ENCODE data around the gene LINGO3.
A peak's percentile ranks its signal among the peaks of the same experiment; 100 is the strongest.
"Not testable (repeated sequence)": the region's sequence is repeated elsewhere in the genome, so short reads cannot be mapped to it uniquely, and the experiment has no call there.

LINGO3 gene

GRCh38 chr19:2308114-2308556, at the start of gene LINGO3:
Gene LINGO3 (minus strand): TSS chr19:2308154. CDS start chr19:2291776, 16,378 bp downstream.
- Mint-ChIP-seq H3K27me3 (peaks cover 61% of the 10 kb centered on the region), H3K9me3 (peaks cover 2% of the 10 kb centered on the region), H3K4me3 (peak within 1 kb of the TSS; percentile 63), H3K36me3 (no peaks in the 10 kb centered on the region), H3K27ac (peak within 1 kb of the TSS; percentile 24), H3K4me1 (peaks cover 44% of the 10 kb centered on the region)
- ATAC-seq = no peak

GRCh38 chr19:2356036-2356646, 48.2 kb upstream of the LINGO3 start:
- no peak for ATAC-seq
- no peak overlapping the region for H3K4me3 Mint-ChIP-seq
- peaks cover 16% of the 10 kb centered on the region for H3K36me3 Mint-ChIP-seq
- peaks cover 6% of the 10 kb centered on the region for H3K4me1 Mint-ChIP-seq
- peaks cover 9% of the 10 kb centered on the region for H3K27me3 Mint-ChIP-seq
- peaks cover 11% of the 10 kb centered on the region for H3K9me3 Mint-ChIP-seq
- H3K27ac Mint-ChIP-seq = no peak overlapping the region

GRCh38 chr19:2355168-2356035, 47.4 kb upstream of the LINGO3 start:
- H3K4me3 Mint-ChIP-seq = no peak overlapping the region
- H3K9me3 Mint-ChIP-seq = peaks cover 11% of the 10 kb centered on the region
- peaks cover 4% of the 10 kb centered on the region for H3K27me3 Mint-ChIP-seq
- peaks cover 3% of the 10 kb centered on the region for H3K4me1 Mint-ChIP-seq
- H3K36me3 Mint-ChIP-seq = peaks cover 18% of the 10 kb centered on the region
- H3K27ac Mint-ChIP-seq = no peak overlapping the region
- no peak for ATAC-seq

GRCh38 chr19:2354670-2355069, 46.7 kb upstream of the LINGO3 start:
- Mint-ChIP-seq H3K9me3 (peaks cover 11% of the 10 kb centered on the region), H3K4me3 (no peak overlapping the region), H3K27me3 (no peaks in the 10 kb centered on the region), H3K36me3 (peaks cover 18% of the 10 kb centered on the region), H3K27ac (no peak overlapping the region), H3K4me1 (no peaks in the 10 kb centered on the region)
- no peak for ATAC-seq

- no peak for ATAC-seq
- peaks cover 11% of the 10 kb centered on the region for H3K9me3 Mint-ChIP-seq
- no peak overlapping the region for H3K4me3 Mint-ChIP-seq
- H3K4me1 Mint-ChIP-seq = no peaks in the 10 kb centered on the region
- no peak overlapping the region for H3K27ac Mint-ChIP-seq
- peaks cover 18% of the 10 kb centered on the region for H3K36me3 Mint-ChIP-seq
- no peaks in the 10 kb centered on the region for H3K27me3 Mint-ChIP-seq
Observed at GRCh38 chr19:2353887-2354592, 46.1 kb upstream of the LINGO3 start.

- peaks cover 11% of the 10 kb centered on the region for H3K9me3 Mint-ChIP-seq
Observed at GRCh38 chr19:2353159-2353886, 45.4 kb upstream of the LINGO3 start.

GRCh38 chr19:2352121-2352520, 44.2 kb upstream of the LINGO3 start:
- Mint-ChIP-seq H3K4me3 (no peak overlapping the region), H3K27ac (no peak overlapping the region), H3K27me3 (no peaks in the 10 kb centered on the region), H3K4me1 (no peaks in the 10 kb centered on the region), H3K36me3 (peaks cover 15% of the 10 kb centered on the region), H3K9me3 (peaks cover 4% of the 10 kb centered on the region)
- peak; percentile 40 for ATAC-seq

More at GRCh38 chr19:2353159-2353886, 45.4 kb upstream of the LINGO3 start:
- Mint-ChIP-seq H3K4me3 (no peak overlapping the region), H3K36me3 (peaks cover 18% of the 10 kb centered on the region), H3K4me1 (no peaks in the 10 kb centered on the region), H3K27ac (no peak overlapping the region), H3K27me3 (no peaks in the 10 kb centered on the region)
- peak; percentile 24 for ATAC-seq

GRCh38 chr19:2351591-2351990, 43.6 kb upstream of the LINGO3 start:
- H3K27me3 Mint-ChIP-seq = no peaks in the 10 kb centered on the region
- no peak overlapping the region for H3K4me3 Mint-ChIP-seq

GRCh38 chr19:2350656-2351055, 42.7 kb upstream of the LINGO3 start:
- no peak for ATAC-seq
- Mint-ChIP-seq H3K9me3 (no peaks in the 10 kb centered on the region), H3K36me3 (peaks cover 15% of the 10 kb centered on the region), H3K4me3 (no peak overlapping the region), H3K27me3 (no peaks in the 10 kb centered on the region), H3K27ac (no peak overlapping the region), H3K4me1 (no peaks in the 10 kb centered on the region)

More at GRCh38 chr19:2351591-2351990, 43.6 kb upstream of the LINGO3 start:
- peak; percentile 68 for ATAC-seq
- Mint-ChIP-seq H3K4me1 (no peaks in the 10 kb centered on the region), H3K9me3 (no peaks in the 10 kb centered on the region), H3K27ac (no peak overlapping the region), H3K36me3 (peaks cover 10% of the 10 kb centered on the region)

GRCh38 chr19:2349818-2350217, 41.9 kb upstream of the LINGO3 start:
- not testable (repeated sequence) for H3K4me3 Mint-ChIP-seq, H3K27ac Mint-ChIP-seq, H3K9me3 Mint-ChIP-seq, H3K4me1 Mint-ChIP-seq, ATAC-seq, H3K27me3 Mint-ChIP-seq
- peaks cover 22% of the 10 kb centered on the region for H3K36me3 Mint-ChIP-seq

- H3K9me3 Mint-ChIP-seq = no peaks in the 10 kb centered on the region
- peaks cover 13% of the 10 kb centered on the region for H3K36me3 Mint-ChIP-seq
- no peaks in the 10 kb centered on the region for H3K27me3 Mint-ChIP-seq
- H3K4me1 Mint-ChIP-seq = no peaks in the 10 kb centered on the region
- ATAC-seq = no peak
- H3K4me3 Mint-ChIP-seq = no peak overlapping the region
- H3K27ac Mint-ChIP-seq = no peak overlapping the region
Observed at GRCh38 chr19:2345794-2346663, 38.1 kb upstream of the LINGO3 start.

- Mint-ChIP-seq H3K9me3 (no peaks in the 10 kb centered on the region), H3K36me3 (peaks cover 12% of the 10 kb centered on the region)
Observed at GRCh38 chr19:2345076-2345475, 37.1 kb upstream of the LINGO3 start.

GRCh38 chr19:2344381-2344870, 36.5 kb upstream of the LINGO3 start:
- no peaks in the 10 kb centered on the region for H3K9me3 Mint-ChIP-seq
- H3K4me1 Mint-ChIP-seq = no peaks in the 10 kb centered on the region
- H3K4me3 Mint-ChIP-seq = no peak overlapping the region
- H3K27ac Mint-ChIP-seq = no peak overlapping the region
- ATAC-seq = no peak
- peaks cover 12% of the 10 kb centered on the region for H3K36me3 Mint-ChIP-seq
- no peaks in the 10 kb centered on the region for H3K27me3 Mint-ChIP-seq

More at GRCh38 chr19:2345076-2345475, 37.1 kb upstream of the LINGO3 start:
- Mint-ChIP-seq H3K27me3 (no peaks in the 10 kb centered on the region), H3K4me3 (no peak overlapping the region), H3K4me1 (no peaks in the 10 kb centered on the region), H3K27ac (no peak overlapping the region)
- peak; percentile 9 for ATAC-seq
